Stromal cell of bone marrow (primary cell): ENCODE measurements around the gene HYLS1.
"Not testable (repeated sequence)": the region's sequence is repeated elsewhere in the genome, so short reads cannot be mapped to it uniquely, and the experiment has no call there.

Experiments
- DNase-seq: peaks from one replicate; pipeline ENCODE4 v3.0.0-alpha.2; 2012; ENCODE audit warnings: low read depth

HYLS1 gene

GRCh38 chr11:125887373-125888324 lies at the start of gene HYLS1:
Gene HYLS1, plus strand, starts transcription at chr11:125887668. Its CDS starts 11,701 bp downstream, at chr11:125899369.
- peak; percentile 95 for DNase-seq

DNA sequence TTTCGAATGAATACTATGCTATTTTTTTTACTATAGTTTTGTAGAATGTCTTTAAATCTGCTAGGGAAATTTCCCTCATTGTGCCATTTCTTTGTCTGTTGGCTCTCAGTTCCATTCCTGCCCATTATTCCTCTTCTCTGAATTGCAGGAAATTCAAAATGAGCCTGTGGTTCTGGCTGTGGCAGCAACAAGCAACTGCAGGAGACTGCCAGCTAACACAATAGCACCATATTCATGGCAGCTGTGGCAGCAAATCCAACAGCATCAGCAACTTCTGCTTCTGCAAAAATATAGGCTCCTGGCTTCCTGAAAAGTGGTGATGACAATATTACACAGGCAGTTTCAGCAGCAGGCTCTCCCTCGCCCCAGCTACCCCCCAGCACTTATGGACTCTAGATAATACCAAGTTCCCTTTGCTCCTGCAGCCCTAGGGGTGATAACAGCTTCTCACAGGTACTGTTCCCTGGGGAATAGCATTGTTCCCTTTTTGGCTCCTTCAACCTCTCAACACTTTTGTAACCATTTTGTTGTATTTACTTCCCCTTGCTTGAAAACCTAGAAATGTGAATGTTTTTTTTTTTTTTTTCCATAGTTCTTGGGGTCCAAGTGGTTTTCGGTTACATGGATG lies 45.0 kb upstream of the HYLS1 start:
- no peak for DNase-seq

- DNase-seq: no peak
Observed at GRCh38 chr11:125846188-125846587, 41.3 kb upstream of the HYLS1 start.

DNA sequence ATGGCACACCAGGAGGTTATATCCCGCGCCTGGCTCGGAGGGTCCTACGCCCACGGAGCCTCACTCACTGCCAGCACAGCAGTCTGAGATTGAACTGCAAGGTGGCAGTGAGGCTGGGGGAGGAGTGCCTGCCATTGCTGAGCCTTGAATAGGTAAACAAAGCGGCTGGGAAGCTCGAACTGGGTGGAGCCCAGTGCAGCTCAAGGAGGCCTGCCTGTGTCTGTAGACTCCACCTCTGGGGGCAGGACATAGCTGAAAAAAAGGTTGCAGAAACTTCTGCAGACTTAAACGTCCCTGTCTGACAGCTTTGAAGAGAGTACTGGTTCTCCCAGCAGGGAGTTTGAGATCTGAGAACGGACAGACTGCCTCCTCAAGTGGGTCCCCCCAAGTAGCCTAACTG lies 29.8 kb upstream of the HYLS1 start:
- not testable (repeated sequence) for DNase-seq

DNA sequence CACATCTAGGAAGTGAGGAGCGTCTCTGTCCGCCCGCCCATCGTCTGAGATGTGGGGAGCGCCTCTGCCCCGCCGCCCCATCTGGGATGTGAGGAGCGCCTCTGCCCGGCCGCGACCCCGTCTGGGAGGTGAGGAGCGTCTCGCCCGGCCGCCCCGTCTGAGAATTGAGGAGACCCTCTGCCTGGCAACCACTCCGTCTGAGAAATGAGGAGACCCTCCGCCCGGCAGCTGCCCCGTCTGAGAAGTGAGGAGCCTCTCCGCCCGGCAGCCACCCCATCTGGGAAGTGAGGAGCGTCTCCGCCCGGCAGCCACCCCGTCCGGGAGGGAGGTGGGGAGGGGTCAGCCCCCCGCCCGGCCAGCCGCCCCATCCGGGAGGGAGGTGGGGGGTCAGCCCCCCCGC lies 24.7 kb upstream of the HYLS1 start:
- DNase-seq: not testable (repeated sequence)

GRCh38 chr11:125865354-125865753 lies 22.1 kb upstream of the HYLS1 start:
- DNase-seq: not testable (repeated sequence)

DNA sequence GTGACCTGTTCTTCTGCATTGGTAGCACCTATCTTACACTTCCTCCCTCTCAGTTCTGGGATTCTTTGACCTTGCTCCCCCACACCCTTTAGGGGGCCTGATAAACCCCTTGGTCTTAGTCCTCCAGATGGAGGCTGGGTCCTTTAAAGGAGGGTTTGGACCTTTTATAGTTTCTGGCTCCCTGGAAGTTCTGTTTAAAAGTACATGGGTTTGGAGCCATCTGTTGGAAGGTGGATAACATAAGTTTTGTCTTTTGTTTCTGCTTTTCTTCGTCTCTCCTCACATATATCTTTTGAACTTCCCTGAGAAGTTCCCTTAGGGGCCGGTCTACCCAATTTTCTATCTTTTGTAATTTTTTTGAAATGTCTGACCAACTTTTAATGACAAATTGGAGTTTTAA lies 17.9 kb upstream of the HYLS1 start:
- no peak for DNase-seq

DNA sequence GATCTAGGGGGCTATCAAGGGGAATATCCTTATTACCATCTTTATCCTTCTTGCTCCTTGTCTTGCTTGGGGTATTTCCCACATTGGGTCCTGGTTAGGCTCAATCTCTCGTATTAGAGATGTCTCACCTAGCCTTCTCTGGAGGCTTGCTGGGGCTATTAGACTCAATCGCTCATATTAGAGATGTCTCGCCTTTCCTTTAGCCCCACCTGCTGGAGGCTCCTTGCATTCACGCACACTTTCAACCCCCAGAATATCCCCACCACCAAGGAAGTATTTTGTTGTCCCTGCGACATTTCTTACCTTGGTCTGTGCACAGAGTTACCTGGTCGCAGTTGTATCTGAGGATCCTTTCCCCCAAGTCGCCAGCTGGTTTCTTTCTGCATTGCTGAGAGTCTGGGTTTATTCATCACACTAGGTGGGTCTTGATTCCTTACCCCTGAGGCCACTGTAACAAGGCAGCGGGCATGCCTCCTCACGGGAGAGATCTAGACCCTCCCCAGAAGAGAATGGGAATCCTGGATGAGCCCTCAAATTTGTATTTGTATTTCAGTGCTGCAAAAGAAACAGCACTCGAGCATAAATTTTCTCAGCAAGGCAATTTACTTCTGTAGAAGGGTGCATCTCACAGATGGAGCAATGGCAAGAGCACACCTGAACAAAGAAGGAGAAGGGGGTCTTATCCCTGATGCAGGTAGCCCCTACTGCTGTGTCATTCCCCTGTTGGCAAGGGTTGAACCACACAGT lies 15.9 kb upstream of the HYLS1 start:
- no peak for DNase-seq

DNA sequence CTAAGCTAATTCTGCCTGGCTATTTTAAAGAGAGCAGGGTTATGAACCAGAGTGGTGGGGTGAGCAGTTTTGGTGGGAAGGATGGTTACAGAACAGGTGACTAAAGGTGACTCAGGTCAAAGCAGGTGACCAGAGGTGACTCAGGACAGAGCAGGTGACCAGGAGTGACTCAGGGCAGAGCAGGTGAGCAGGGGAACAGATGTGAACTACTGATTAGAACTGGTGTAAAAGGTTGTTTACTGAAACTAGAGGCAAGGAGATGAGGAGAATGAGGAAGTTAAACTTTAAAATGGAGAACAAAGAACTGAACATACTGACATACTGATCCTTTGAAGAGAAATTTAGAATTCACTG lies 15.4 kb upstream of the HYLS1 start:
- DNase-seq: no peak

GRCh38 chr11:125873881-125874555 lies 13.4 kb upstream of the HYLS1 start:
- DNase-seq: no peak

GRCh38 chr11:125874556-125875124 lies 12.8 kb upstream of the HYLS1 start:
- peak; percentile 61 for DNase-seq

- DNase-seq: no peak
Observed at GRCh38 chr11:125881291-125881690, 6.2 kb upstream of the HYLS1 start.

DNA sequence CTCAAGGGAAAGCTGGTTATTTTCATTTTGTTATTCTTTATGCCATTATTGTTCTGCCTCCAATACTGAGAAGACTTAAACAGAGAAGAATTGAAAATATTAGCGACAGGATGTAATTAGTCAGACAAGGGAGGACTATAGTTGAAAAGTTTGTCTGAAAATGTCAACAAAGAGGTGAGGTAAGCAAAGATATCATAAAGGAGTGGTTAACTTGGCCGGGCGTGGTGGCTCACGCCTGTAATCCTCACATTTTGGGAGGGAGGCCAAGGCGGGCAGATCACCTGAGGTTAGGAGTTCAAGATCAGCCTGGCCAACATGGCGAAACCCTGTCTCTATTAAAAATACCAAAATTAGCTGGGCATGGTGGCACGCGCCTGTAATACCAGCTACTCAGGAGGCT lies 4.1 kb upstream of the HYLS1 start:
- no peak for DNase-seq

DNA sequence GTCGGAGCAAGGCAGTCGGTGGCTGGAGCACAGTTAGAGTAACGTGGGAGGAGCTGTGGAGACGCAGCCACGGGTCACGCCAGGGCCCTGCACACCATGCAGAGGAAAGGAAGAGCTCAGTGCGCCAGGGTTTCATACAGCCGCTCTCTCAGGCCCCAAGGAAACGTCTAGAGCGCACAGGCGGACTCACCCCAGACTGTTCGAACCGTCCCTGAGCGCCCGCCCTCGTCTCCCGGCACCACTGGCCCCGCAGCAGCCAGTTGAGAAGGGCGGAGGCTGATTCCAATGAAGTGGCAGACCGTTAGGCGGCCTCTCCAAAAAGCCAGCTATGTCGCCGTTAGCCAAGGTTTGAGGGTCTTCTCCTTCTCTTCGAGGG lies 483 bp upstream of the HYLS1 start:
- DNase-seq: no peak

- DNase-seq: no peak
Observed at GRCh38 chr11:125890447-125891100, 3.1 kb downstream of the HYLS1 start.

DNA sequence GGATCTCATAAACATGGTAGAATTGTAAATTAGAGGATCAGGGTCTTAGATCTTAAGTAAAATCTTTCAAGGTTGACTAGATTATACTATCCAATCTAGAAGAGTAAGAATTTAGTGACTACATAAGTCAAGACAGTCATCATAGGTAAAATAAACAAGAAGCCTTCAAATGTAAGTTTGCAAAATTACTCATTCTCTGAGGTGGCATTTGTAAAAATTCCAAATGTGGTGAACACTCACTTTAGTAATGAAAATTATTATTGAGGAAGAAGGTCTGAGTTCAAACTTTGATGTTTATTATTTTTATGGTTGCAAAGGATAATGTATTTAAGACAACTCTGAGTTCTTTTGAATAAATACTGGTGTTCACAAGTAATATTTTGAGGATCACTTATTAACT lies 4.6 kb downstream of the HYLS1 start:
- no peak for DNase-seq

DNA sequence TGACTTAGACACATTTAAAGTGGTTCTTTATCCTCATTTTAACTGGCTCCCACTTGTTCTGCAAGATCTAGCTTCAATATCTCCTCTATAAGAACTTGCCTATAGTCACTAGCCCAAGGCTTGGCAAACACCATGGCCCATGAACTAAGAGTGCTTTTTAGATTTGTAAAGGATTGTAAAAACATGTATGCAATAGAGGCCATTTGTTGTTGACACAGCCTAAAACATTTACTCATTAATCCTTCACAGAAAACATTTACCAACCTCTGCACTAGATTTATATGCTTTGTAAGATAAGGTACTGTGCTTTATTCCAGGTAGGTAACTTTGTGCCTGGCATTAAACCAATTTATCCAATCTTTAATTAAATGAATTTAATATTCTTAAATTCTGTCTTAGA lies 5.5 kb downstream of the HYLS1 start:
- no peak for DNase-seq

DNA sequence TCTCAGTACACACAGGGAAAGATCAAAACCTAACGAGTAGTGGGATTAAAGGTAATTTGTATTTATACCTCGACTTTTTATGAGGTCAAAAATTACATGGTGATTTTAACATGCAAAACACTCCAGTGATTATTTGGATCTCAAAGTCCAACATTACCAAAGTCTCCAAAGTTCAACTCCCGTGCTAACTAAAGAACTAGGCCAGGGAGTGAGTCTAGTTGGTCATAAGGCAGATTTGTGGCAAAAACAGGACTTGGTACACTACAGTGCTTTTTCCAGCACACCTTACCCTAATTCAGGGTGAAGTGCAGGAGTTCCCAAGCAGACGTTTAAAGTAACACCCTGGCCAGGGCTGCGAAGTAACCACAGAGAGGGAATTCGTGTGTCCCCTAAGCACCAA lies 14.4 kb downstream of the HYLS1 start:
- DNase-seq: no peak

DNA sequence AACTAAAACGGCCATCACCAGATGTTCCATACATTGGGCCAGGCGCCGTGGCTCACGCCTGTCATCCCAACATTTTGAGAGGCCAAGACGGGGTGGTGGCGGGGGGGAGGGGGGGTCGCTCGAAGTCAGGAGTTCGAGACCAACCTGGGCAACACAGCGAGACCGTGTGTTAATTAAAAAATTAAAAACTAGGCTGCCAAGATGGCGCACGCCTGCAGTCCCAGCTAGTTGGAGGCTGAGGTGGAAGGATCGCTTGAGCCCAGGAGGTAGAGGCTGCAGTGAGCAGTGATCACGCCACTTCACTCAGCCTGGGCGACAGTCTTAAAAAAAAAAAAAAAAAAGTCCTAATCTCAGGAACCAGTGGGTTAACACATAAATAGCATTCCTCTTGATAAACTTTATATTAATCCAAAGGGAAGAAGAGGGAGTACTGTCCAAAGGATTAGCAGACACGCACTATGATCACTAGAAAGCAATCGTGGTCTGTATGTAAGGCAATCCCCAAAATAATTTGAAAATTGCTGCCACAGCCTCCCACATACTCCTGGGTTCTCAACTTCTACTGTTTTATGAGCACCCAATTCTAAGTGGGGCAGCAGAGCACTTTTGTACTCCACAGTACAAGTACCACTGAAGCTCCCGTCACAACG lies 14.9 kb downstream of the HYLS1 start:
- DNase-seq: no peak

DNA sequence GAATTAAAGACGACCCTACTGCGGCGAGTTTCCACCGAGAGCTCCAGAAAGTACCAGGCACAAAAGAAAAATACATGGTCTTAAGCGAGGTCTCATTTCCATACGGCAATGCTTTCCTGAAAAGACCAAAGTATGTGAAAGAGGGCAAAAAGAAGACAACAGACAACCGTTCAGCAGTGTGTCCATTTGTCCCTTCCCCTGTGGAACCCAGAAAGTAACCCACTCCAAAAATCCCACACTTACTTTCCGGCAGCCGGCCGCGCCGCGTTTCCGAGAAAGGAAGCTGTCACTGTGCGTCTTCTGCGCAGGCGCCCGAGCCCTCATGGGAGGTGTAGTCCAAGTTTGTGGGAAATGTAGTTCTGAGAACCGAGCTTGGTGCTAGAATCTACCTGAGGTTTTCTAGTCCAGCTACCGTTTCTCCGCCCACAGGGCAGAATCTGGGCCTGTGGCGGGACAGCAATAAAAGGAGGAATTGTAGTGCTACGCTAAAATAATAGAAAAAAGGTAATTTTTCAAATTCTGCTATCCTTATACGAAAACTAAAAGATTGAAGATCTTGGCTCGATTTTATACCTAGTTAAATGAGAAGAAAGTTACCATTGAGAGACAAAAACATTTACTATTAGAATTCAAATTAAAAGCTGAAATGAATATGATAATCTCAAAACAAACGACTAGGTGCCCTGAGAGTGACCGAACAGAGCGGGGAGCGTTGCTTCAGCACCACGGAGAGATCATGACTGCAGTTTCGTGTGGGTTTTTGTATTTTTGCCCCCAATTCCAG lies 15.7 kb downstream of the HYLS1 start, which contains the start of gene PUS3:
Gene PUS3, minus strand, starts transcription at position 280 of the 784 bp plus-strand sequence. CDS start 6,922 bp downstream, outside the sequence.
- peak; percentile 74 for DNase-seq
